Lung (tissue), 12 donors: ENCODE measurements around the gene SH2D7. TPM values are rescaled to one million over a fixed set of nuclear protein-coding genes. Genes with fewer than 3 reads are reported as not detected.

Source experiments
- ATAC-seq: fragments of 200-7000 bp; cut with Tn5 transposase; one replicate; pipeline ENCODE4 v1.9.1; 2020; ENCODE audit warnings: moderate number of reproducible peaks; ENCODE audit not compliant: insufficient read depth, low FRiP score
- DNase-seq, 3 donors: peaks; one replicate each; pipeline ENCODE4 v3.0.0-alpha.2; 2013 to 2017
- H3K27ac ChIP-seq, 2 donors: one replicate each; pipeline ENCODE4 v1.5.1; 2013; ENCODE audit warnings: mild to moderate bottlenecking in 2 of 2, moderate library complexity in 2 of 2, control low read depth in 1 of 2, inconsistent platforms in 1 of 2, low read depth in 1 of 2, low read length in 1 of 2
- H3K27me3 ChIP-seq, 3 donors: one replicate each; pipeline ENCODE4 v1.5.1; 2013; ENCODE audit warnings: low read length in 2 of 3; ENCODE audit not compliant: control insufficient read depth in 3 of 3, insufficient read depth in 3 of 3
- H3K36me3 ChIP-seq, 4 donors: one replicate each; pipeline ENCODE4 v1.5.1; 2013; ENCODE audit warnings: low read length in 4 of 4, mild to moderate bottlenecking in 1 of 4, moderate library complexity in 1 of 4; ENCODE audit not compliant: control insufficient read depth in 4 of 4, insufficient read depth in 4 of 4
- H3K4me1 ChIP-seq, 5 donors: one replicate each; pipeline ENCODE4 v1.5.1; 2013; ENCODE audit warnings: low read length in 5 of 5, mild to moderate bottlenecking in 2 of 5, moderate library complexity in 1 of 5; ENCODE audit not compliant: control insufficient read depth in 5 of 5, insufficient read depth in 5 of 5
- H3K4me3 ChIP-seq: one replicate; pipeline ENCODE4 v1.5.1; 2013; ENCODE audit warnings: mild to moderate bottlenecking, control low read depth, moderate library complexity
- H3K9ac ChIP-seq, 2 donors: one replicate each; pipeline ENCODE4 v1.5.1; 2013; ENCODE audit warnings: low read length in 2 of 2, control low read depth in 1 of 2; ENCODE audit not compliant: insufficient read depth in 1 of 2
- H3K9me3 ChIP-seq, 4 donors: one replicate each; pipeline ENCODE4 v1.5.1; 2013; ENCODE audit warnings: low read length in 3 of 4, mild to moderate bottlenecking in 1 of 4, moderate library complexity in 1 of 4; ENCODE audit not compliant: control insufficient read depth in 4 of 4, insufficient read depth in 3 of 4
- CTCF ChIP-seq: IDR thresholded peaks from 2 replicates; pipeline ENCODE4 v1.5.1; 2012; ENCODE audit warnings: mild to moderate bottlenecking; ENCODE audit errors: control extremely low read depth, extremely low read depth
- WGBS, 2 donors: extraction: QIAGEN DNeasy Blood & Tissue Kit; methylation state at CpG; one replicate each; pipeline ENCODE4 v1.1.7; 2013; 5-methylcytosine and 5-hydroxymethylcytosine counted together
- polyA plus RNA-seq, 2 donors: library from polyadenylated mRNA; stranded (reverse); fragments of 200-250 nt; gene quantifications; one replicate each; pipeline ENCODE4 v1.2.1, GENCODE V29; 2013
- total RNA-seq, 2 donors: library from RNA; depleted of rRNA in 1 of 2; stranded (reverse); fragments of >200 nt in 1 of 2; gene quantifications; one replicate each; pipeline ENCODE4 v1.2.1, GENCODE V29; 2014 to 2021
- donor health status: control.
- donor health status: control.
- donor health status: Bipolar disorder and iron deficiency.
- donor health status: healthy.
- donor health status: DM: yes; HTN: yes; CAD: no.

The SH2D7 gene
- total and polyA plus RNA-seq, 4 donors, result 0.04 to 0.25 TPM; not detected in 2

GRCh38 chr15:78083186-78083585, 9.2 kb upstream of the SH2D7 start:
- Histone ChIP-seq H3K36me3 (no peaks in the 10 kb centered on the region), H3K9me3 (no peaks in the 10 kb centered on the region), H3K4me3 (no peak overlapping the region), H3K9ac (no peak overlapping the region), H3K27me3 (no peaks in the 10 kb centered on the region), H3K27ac (peak overlapping the region in 1 of 2 donors; percentile 76), H3K4me1 (peaks cover 0 to 21% (median 6%) of the 10 kb centered on the region in 5 donors)
- TF ChIP-seq CTCF, result no peak
- DNase-seq (no peak), ATAC-seq (no peak)
- 80 to 84% methylated on average over 4 of the region's 4 CpGs for WGBS, 2 donors

DNA sequence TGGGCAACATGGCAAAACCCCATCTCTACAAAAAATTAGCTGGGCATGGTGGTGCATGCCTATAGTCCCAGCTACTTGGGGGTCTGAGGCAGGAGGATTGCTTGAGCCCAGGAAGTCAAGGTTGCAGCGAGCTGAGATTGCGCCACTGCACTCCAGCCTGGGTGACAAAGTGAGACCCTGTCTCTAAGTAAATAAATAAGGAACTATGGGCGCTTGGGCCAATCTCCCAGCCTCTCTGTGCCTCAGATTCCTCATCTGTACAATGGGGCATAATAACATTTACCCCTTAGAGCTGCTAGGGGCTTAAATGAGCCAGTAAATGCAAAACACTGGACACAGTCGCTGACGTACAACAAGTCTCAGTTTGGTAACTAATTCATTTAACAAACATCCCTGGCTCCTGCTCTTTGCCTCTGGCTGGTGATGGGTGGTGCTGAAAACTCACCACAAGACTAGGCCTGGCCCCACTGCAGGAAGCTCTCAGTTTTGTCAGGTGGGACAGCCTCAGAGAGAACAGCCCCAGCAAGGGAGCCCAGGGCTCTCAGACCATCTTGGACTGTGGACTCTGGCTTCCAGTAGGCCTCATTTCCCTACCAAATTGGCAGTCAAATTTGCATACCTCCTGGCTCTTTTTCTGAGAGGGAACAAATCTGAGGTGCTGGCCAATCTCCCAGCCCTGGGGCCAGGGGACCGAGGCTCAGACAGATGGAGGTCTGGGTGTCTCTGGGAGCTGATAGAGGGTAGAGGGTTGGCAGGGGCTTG, 8.5 kb upstream of the SH2D7 start:
- WGBS, 2 donors, result 71 to 83% methylated on average over 6 of the region's 6 CpGs
- ATAC-seq, result no peak
- peak overlapping the region in 1 of 2 donors; percentile 20 for H3K27ac ChIP-seq
- no peaks in the 10 kb centered on the region for H3K9me3 ChIP-seq
- H3K9ac ChIP-seq, result no peak overlapping the region
- H3K36me3 ChIP-seq, result no peaks in the 10 kb centered on the region
- H3K4me1 ChIP-seq, result peaks cover 0 to 21% (median 6%) of the 10 kb centered on the region in 5 donors
- no peak overlapping the region for H3K4me3 ChIP-seq
- DNase-seq, result no peak
- no peak for TF ChIP-seq CTCF
- H3K27me3 ChIP-seq, result no peaks in the 10 kb centered on the region

- 41 to 54% methylated on average over 5 of the region's 5 CpGs for WGBS, 2 donors
- ATAC-seq (no peak), DNase-seq (no peak)
- Histone ChIP-seq H3K9ac (no peak overlapping the region), H3K9me3 (no peaks in the 10 kb centered on the region), H3K4me3 (no peak overlapping the region), H3K27ac (peak overlapping the region in 1 of 2 donors; percentile 20), H3K36me3 (no peaks in the 10 kb centered on the region), H3K4me1 (peaks cover 0 to 21% (median 6%) of the 10 kb centered on the region in 5 donors), H3K27me3 (no peaks in the 10 kb centered on the region)
- TF ChIP-seq CTCF, result no peak
Measured at GRCh38 chr15:78084449-78084750, 8.0 kb upstream of the SH2D7 start.
